Suppressor macrophage treated with lipopolysaccharide for 1 hour (primary cell): ENCODE results near the gene HSPA5.
"Not testable (repeated sequence)": the region's sequence is repeated elsewhere in the genome, so short reads cannot be mapped to it uniquely, and the experiment has no call there.

Source experiments
- DNase-seq, 3 donors: peaks; one replicate each; pipeline ENCODE4 v3.0.0-alpha.2; 2020 to 2022

The HSPA5 gene

GRCh38 chr9:125241000-125241862, at the start of gene HSPA5:
TSS of gene HSPA5 (minus strand) at chr9:125241343. CDS start at chr9:125241126, 217 bp downstream.
- DNase-seq, result peak; percentile 99 to 100 (median 99)

GRCh38 chr9:125286935-125287433, 45.8 kb upstream of the HSPA5 start:
- DNase-seq, result not testable (repeated sequence)

GRCh38 chr9:125284855-125285254, 43.7 kb upstream of the HSPA5 start:
- no peak for DNase-seq

GRCh38 chr9:125280945-125281344, 39.8 kb upstream of the HSPA5 start:
- no peak for DNase-seq

- no peak for DNase-seq
Observed at GRCh38 chr9:125277411-125277810, 36.3 kb upstream of the HSPA5 start.

GRCh38 chr9:125276771-125277170, 35.6 kb upstream of the HSPA5 start:
- no peak for DNase-seq

- DNase-seq, result peak; percentile 18 to 50 (median 40)
Observed at GRCh38 chr9:125272697-125273096, 31.6 kb upstream of the HSPA5 start.

GRCh38 chr9:125271081-125271480, 29.9 kb upstream of the HSPA5 start:
- DNase-seq, result no peak

GRCh38 chr9:125269014-125269397, 27.9 kb upstream of the HSPA5 start:
- DNase-seq, result no peak

GRCh38 chr9:125268394-125269013, 27.4 kb upstream of the HSPA5 start:
- no peak for DNase-seq

- DNase-seq, result not testable (repeated sequence)
Observed at GRCh38 chr9:125264068-125264467, 22.9 kb upstream of the HSPA5 start.

- peak in 1 of 3 donors; percentile 10 for DNase-seq
Observed at GRCh38 chr9:125262294-125262991, 21.3 kb upstream of the HSPA5 start.

GRCh38 chr9:125261501-125262293, 20.6 kb upstream of the HSPA5 start, which contains the start of gene GAPVD1:
TSS of gene GAPVD1 (plus strand) at chr9:125261826. CDS start at chr9:125298922, 37,096 bp downstream.
- peak; percentile 97 to 98 (median 98) for DNase-seq

- peak in 1 of 3 donors; percentile 8 for DNase-seq
Observed at GRCh38 chr9:125260561-125260960, 19.4 kb upstream of the HSPA5 start.

- peak; percentile 62 to 78 (median 78) for DNase-seq
Observed at GRCh38 chr9:125258832-125259534, 17.8 kb upstream of the HSPA5 start.

GRCh38 chr9:125258160-125258785, 17.1 kb upstream of the HSPA5 start:
- DNase-seq, result no peak

- DNase-seq, result peak in 2 of 3 donors; percentile 30
Observed at GRCh38 chr9:125255781-125256391, 14.7 kb upstream of the HSPA5 start.

- DNase-seq, result no peak
Observed at GRCh38 chr9:125254231-125254630, 13.1 kb upstream of the HSPA5 start.

GRCh38 chr9:125246261-125246667, 5.1 kb upstream of the HSPA5 start:
- DNase-seq, result no peak

GRCh38 chr9:125243792-125244260, 2.7 kb upstream of the HSPA5 start:
- DNase-seq, result no peak
